Osteocyte (in vitro differentiated cells): ENCODE measurements around the gene HOXA10. TPM values are rescaled to one million over a fixed set of nuclear protein-coding genes. Genes with fewer than 3 reads are reported as not detected.

Experiments
- DNase-seq: peaks from one replicate; pipeline ENCODE4 v3.0.0; 2021; ENCODE audit warnings: mixed read lengths; ENCODE audit not compliant: unreplicated experiment; ENCODE audit errors: extremely low spot score
- H3K27ac Mint-ChIP-seq: one replicate; pipeline ENCODE4 v1.8.0; 2021; ENCODE audit warnings: mild to moderate bottlenecking, mixed read lengths; ENCODE audit not compliant: unreplicated experiment
- H3K27me3 Mint-ChIP-seq: one replicate; pipeline ENCODE4 v1.8.0; 2021; ENCODE audit warnings: mixed read lengths; ENCODE audit not compliant: unreplicated experiment
- H3K36me3 Mint-ChIP-seq: one replicate; pipeline ENCODE4 v1.8.0; 2021; ENCODE audit warnings: mixed read lengths; ENCODE audit not compliant: unreplicated experiment
- H3K4me1 Mint-ChIP-seq: one replicate; pipeline ENCODE4 v1.8.0; 2021; ENCODE audit warnings: mixed read lengths; ENCODE audit not compliant: unreplicated experiment
- H3K4me3 Mint-ChIP-seq: one replicate; pipeline ENCODE4 v1.8.0; 2021; ENCODE audit warnings: mild to moderate bottlenecking, moderate library complexity, mixed read lengths; ENCODE audit not compliant: unreplicated experiment
- H3K9me3 Mint-ChIP-seq: one replicate; pipeline ENCODE4 v1.8.0; 2021; ENCODE audit warnings: mixed read lengths; ENCODE audit not compliant: unreplicated experiment
- total RNA-seq: library from RNA; stranded (reverse); gene quantifications from 2 replicates; pipeline ENCODE4 v1.2.1, GENCODE V29; 2021
- TF ChIP-seq, protein P1 (sequence below): fragments of 200-600 bp; sonication (generic); IDR thresholded peaks from 2 replicates; pipeline ENCODE4 v1.5.0; 2021; ENCODE audit warnings: antibody characterized with exemption, mild to moderate bottlenecking, moderate library complexity

The HOXA10 gene
- total RNA-seq, 1 donor from 2014 or later = not detected

DNA sequence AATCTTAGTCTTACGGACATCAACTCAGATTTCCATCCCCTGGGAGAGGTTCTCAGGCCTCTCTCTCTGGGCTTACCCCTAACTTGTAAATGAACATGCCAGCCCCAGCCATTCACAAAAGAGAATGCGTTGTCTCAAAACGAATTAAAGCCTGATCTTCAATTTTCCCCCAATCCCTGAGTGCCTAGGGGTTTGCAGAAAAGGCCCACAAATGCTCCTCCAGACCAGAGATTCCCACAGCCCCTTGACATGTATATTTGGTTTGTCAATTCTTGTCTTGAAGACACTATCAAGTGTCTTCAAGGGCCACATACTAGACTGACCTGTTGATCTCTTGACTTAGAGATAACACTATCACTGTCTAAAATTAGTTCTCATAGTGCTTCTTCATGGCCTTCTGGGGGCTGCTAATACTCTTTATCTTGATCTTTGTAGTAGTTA is 37.7 kb upstream of the HOXA10 start:
- peaks cover 2% of the 10 kb centered on the region for H3K4me1 Mint-ChIP-seq
- no peaks in the 10 kb centered on the region for H3K9me3 Mint-ChIP-seq
- peaks cover 89% of the 10 kb centered on the region for H3K27me3 Mint-ChIP-seq

DNA sequence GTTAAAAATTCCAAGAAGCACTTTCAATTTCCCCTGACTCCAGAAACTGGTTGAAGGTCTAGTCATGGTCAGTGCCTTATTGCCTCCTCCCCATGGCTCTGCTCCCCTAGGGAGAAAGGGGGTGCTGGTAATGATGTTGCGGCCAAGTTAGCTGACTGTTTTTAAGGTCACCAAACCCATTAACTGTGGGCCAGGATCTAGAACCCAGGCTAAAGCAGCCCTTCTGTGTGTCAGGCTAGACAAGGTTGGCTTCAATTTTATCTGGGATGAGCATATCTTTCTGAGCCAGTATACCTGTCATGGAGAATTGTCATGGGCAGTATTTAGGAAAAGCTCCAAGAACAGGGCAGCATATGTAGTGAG is 36.9 kb upstream of the HOXA10 start:
- Mint-ChIP-seq H3K4me3 (no peak overlapping the region), H3K27me3 (peaks cover 89% of the 10 kb centered on the region), H3K9me3 (no peaks in the 10 kb centered on the region), H3K4me1 (peaks cover 4% of the 10 kb centered on the region), H3K36me3 (peaks cover 3% of the 10 kb centered on the region), H3K27ac (no peak overlapping the region)
- no peak for DNase-seq
- TF ChIP-seq, protein P1, sequence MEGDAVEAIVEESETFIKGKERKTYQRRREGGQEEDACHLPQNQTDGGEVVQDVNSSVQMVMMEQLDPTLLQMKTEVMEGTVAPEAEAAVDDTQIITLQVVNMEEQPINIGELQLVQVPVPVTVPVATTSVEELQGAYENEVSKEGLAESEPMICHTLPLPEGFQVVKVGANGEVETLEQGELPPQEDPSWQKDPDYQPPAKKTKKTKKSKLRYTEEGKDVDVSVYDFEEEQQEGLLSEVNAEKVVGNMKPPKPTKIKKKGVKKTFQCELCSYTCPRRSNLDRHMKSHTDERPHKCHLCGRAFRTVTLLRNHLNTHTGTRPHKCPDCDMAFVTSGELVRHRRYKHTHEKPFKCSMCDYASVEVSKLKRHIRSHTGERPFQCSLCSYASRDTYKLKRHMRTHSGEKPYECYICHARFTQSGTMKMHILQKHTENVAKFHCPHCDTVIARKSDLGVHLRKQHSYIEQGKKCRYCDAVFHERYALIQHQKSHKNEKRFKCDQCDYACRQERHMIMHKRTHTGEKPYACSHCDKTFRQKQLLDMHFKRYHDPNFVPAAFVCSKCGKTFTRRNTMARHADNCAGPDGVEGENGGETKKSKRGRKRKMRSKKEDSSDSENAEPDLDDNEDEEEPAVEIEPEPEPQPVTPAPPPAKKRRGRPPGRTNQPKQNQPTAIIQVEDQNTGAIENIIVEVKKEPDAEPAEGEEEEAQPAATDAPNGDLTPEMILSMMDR = no peak

More for the DNA sequence above, 37.7 kb upstream of the HOXA10 start:
- H3K27ac Mint-ChIP-seq = no peak overlapping the region
- TF ChIP-seq, protein P1 = no peak
- no peak for DNase-seq
- no peak overlapping the region for H3K4me3 Mint-ChIP-seq
- H3K36me3 Mint-ChIP-seq = no peaks in the 10 kb centered on the region

DNA sequence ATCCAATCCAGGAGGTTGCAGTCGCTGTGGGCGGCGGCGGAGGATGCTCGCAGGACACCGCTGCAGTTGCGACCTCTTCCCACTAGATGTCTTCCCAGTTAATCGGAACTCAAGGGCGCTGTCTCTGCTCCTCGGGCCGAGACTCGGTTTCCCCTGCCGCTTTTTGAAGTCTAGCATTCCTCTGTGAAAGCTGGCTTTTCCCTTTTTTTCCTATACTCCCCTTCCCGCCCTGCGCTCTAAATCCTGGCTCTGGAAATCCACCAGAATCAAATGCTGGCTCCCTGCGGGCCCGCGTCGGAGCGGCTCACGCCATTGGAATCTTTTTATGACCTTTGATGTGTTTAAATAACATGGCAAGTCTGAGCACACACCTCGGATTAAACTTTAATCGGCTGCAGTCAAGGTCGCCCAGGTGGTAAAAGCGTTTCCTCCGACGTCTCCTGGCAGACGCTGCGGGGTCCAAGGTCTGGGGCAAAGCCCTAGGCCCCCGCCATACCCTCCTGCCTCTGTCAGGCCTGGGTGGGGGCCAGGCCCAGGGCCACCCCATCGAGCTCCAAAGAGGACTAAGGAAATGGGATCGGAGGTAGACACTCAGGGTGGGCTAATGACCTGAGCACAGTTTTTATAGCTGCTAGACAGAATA is 36.4 kb upstream of the HOXA10 start:
- H3K4me1 Mint-ChIP-seq = peaks cover 9% of the 10 kb centered on the region
- peaks cover 5% of the 10 kb centered on the region for H3K36me3 Mint-ChIP-seq
- H3K27me3 Mint-ChIP-seq = peaks cover 89% of the 10 kb centered on the region
- TF ChIP-seq, protein P1 = peak; percentile 80
- DNase-seq = no peak
- no peak overlapping the region for H3K4me3 Mint-ChIP-seq
- no peaks in the 10 kb centered on the region for H3K9me3 Mint-ChIP-seq
- H3K27ac Mint-ChIP-seq = no peak overlapping the region

DNA sequence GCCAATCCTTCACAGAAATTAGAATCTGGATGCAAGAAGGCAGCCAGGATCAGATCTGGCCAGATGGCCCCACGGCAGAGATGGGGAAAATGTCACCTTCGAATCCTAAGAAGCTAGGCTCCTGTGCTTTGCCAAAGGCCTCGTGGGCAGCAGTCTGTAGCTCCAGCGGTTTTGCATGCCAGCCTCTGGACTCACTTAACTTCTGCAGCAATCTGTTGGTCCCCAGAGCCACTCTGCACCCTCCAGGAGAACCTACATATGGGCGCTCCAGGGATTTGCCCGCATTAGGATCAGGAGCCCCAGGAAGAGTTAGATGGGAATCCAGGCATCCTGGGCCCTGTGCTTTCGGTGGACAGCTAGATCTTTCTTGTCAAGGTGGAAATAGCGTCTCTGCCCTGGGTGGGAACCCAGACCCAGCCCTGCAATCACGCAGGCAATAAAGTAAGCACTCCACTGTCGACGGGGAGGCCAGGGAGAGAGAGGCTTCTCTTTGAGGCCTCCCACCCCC is 35.9 kb upstream of the HOXA10 start:
- DNase-seq = no peak
- Mint-ChIP-seq H3K4me3 (no peak overlapping the region), H3K27me3 (peaks cover 89% of the 10 kb centered on the region), H3K27ac (no peak overlapping the region), H3K9me3 (no peaks in the 10 kb centered on the region), H3K4me1 (peaks cover 14% of the 10 kb centered on the region), H3K36me3 (peaks cover 5% of the 10 kb centered on the region)
- TF ChIP-seq, protein P1 = no peak

DNA sequence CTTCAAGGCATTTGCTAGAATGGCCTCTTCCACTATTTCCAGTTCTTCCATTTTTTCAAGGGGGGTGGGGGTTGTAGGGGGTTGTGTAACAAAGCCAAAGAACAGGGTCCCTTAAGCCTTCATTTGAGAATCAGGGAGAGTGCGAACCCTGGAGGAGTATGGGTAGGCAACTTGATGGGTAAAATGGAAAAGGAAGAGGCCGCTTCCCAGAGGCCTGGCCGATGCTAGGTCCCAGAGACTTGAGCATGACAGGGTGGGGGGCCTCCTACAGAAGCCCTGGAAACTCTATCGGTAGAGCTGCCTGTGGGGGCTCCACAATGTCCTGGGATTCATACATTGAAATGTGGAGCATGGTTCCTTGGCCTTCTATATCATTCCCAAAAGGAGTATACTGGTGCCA is 34.9 kb upstream of the HOXA10 start:
- Mint-ChIP-seq H3K27ac (no peak overlapping the region), H3K27me3 (peaks cover 90% of the 10 kb centered on the region), H3K9me3 (no peaks in the 10 kb centered on the region), H3K4me1 (peaks cover 19% of the 10 kb centered on the region), H3K4me3 (no peak overlapping the region), H3K36me3 (peaks cover 6% of the 10 kb centered on the region)
- TF ChIP-seq, protein P1 = no peak
- no peak for DNase-seq
